GM19035 (cell line): Measurements from ENCODE around the gene SEC22A.
"Not testable (repeated sequence)": the region's sequence is repeated elsewhere in the genome, so short reads cannot be mapped to it uniquely, and the experiment has no call there.

Experiments used
- ATAC-seq: cut with Tn5 transposase; IDR thresholded peaks from one replicate; pipeline ENCODE4 v1.9.1; 2021; ENCODE audit not compliant: unreplicated experiment

Gene SEC22A

GRCh38 chr3:123169930-123170329, 31.8 kb upstream of the SEC22A start:
- no peak for ATAC-seq

DNA sequence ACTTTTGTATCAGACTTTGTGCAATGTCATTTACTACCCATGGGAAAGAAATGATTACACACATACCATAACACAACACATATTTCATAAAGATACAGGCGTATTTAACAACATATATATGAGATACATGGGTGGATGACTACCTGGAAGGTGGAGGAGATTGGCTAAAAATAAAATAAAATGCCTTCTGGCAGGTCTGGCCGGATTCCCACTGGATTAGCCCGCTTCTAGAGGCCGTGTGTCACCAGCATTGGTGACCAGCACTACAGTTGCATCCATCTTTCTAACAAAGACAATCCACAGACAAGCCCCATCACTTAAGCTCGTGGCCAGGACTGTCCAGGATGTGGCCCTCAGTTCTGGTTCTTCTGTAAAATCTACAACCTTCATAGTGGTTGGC, 21.0 kb upstream of the SEC22A start:
- ATAC-seq = no peak

DNA sequence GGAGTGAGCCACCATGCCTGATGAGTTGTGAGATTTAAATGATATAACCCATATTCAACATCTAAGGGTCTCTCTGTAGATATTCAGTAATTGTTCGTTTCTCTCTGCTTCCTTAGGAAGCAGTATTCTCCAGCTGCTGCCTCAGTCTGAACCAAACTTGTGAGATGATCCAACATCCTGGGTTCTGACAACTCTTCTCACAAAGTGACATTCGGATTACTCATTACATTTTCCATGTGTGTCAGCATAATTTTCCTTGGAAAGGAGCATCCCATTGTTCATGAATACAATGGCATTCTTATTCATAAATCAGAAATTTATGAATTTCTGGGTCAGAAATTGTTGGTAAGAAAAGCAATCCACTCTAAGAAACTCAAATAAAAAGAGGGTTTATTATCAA, 15.0 kb upstream of the SEC22A start:
- no peak for ATAC-seq

DNA sequence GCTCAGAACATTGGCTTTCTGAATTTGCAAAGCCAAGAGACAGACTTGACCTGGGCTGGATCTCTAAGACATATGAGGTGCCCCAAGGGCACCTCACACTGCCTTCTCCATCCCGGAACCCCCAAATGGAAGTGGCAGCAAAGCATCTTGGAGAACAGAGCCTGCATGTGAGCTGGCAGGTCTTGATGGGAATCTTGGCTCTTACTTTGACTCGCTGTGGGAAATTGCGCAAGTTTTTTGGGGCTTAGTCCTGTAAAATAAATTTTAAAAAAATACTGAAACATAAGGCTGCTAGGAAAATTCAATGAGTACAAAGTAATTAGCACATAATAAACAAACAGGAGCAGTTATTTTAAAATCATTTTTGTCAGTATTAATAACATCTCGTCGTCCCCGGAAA, 13.7 kb upstream of the SEC22A start:
- ATAC-seq = no peak

- no peak for ATAC-seq
These were observed 8.2 kb upstream of the SEC22A start for GRCh38 chr3:123193448-123194101.

- ATAC-seq = no peak
These were observed 7.2 kb upstream of the SEC22A start for GRCh38 chr3:123194552-123194951.

DNA sequence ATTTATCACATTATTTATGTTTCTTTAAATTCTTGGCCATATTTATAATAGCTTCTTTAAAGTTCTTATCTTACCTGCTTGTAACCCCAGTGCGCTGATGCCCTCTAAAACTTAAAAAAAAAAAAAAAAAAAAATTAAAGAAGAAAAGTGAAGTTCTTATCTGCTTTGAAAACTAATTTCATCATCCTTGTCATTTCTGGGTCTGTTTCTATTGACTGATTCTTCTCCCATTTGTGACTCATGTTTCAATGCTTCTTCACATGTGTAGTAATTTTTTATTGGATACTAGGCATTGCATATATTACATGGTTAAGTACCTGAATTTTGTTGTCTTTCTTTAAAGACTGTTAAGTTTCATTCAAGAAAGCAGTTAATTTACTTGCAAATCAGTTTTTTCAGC, 3.4 kb upstream of the SEC22A start:
- ATAC-seq = no peak

DNA sequence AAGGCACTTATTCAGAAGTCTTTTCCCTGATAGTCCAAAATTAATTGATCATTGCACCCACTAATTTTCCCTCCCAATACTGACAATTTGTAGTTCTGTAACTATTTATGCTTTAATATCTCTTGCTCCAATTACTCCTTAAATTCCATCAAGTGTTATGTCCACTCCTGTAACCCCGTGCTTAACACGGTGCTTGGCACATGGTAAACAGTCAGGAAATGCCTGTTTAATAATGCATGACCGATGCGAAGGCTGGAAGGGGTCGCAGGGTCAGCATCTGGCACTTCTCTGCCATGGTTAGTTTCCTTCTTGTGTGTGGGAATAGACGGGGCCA, 553 bp upstream of the SEC22A start:
- ATAC-seq = no peak

DNA sequence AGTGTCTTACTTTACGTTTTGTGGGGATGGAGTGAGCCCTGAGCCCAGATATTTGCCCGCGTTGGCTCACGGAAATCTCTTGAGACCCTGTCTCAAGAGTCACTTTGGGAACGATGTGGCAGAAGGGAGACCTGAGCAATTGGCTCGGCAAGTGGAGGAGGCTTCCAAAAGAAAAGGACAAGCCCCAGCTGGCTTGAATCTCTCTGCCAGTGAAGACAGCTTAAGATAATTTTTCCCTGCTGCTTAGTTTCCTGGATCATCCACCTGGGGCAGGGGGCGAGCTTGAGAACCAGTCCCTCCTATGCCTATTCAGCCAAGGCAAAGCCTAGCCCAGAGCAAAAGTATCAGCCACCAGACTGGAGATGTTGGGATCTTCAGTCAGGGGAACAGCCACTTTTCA, 708 bp downstream of the SEC22A start:
- no peak for ATAC-seq

DNA sequence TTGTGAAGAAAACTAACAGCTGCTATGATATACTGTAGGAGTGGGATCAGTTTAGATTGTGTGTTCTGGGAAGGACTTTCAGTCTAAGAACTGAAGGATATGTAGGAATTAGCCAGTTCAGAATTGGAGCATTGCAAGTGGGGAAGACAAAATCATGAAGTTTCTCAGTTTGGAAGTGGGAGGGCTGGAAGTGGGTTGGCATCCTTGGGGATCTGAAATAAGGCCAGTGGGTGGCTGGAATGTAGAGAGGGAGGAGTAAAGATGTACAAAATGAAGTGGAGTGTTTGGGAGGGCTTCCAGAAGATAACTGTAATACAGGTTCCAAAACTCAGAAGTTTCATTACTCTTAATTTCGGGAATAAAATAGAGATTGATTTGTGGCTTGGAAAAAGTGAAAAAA, 17.2 kb downstream of the SEC22A start:
- ATAC-seq = no peak

DNA sequence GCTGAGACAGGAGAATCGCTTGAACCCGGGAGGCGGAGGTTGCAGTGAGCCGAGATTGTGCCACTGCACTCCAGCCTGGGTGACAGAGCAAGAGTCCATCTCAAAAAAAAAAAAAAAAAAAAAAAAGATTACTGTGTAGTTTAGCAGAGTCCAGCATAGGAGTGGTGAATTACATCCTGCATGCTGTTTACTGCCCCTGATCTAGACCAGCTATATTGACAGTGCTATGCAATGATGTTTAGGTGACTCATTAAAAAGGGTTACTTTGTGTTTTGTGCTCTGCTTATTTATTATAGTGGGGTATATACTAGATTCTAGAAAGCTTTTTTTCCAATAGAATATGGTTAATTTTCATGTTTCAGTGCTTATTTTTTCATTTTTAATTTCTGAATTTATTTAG, 19.6 kb downstream of the SEC22A start:
- not testable (repeated sequence) for ATAC-seq

GRCh38 chr3:123225016-123225415, 23.3 kb downstream of the SEC22A start:
- no peak for ATAC-seq

- no peak for ATAC-seq
These were observed 24.8 kb downstream of the SEC22A start for GRCh38 chr3:123226549-123226948.

DNA sequence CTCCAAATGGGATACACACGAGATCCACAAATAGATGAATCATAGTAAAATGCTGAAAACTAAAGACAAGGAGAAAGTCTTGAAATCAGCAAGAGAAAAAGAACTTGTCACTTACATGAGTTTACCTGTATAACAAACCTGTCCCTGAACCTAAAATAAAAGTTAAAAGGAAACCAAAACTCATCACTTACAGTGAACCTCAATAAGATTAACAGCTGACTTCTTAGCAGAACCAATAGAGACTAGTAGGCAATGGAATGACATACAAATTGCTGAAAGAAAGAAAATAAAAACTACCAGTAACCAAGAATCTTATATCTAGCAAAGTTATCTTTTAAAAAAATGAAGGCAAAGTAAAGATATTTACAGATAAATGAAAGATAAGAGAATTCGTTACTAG, 27.4 kb downstream of the SEC22A start:
- no peak for ATAC-seq

- no peak for ATAC-seq
These were observed 35.2 kb downstream of the SEC22A start for GRCh38 chr3:123236902-123237301.

DNA sequence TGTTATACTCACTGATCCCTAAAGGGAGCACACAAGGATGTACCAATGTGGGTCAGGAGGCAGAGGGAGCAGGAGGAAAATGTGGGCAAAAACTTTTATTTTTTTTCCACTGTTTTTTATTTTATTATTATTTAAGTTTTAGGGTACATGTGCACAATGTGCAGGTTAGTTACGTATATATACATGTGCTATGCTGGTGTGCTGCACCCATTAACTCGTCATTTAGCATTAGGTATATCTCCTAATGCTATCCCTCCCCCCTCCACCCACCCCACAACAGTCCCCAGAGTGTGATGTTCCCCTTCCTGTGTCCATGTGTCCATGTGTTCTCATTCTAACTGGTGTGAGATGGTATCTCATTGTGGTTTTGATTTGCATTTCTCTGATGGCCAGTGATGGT, 37.4 kb downstream of the SEC22A start:
- not testable (repeated sequence) for ATAC-seq

- no peak for ATAC-seq
These were observed 38.0 kb downstream of the SEC22A start for GRCh38 chr3:123239756-123240155.

DNA sequence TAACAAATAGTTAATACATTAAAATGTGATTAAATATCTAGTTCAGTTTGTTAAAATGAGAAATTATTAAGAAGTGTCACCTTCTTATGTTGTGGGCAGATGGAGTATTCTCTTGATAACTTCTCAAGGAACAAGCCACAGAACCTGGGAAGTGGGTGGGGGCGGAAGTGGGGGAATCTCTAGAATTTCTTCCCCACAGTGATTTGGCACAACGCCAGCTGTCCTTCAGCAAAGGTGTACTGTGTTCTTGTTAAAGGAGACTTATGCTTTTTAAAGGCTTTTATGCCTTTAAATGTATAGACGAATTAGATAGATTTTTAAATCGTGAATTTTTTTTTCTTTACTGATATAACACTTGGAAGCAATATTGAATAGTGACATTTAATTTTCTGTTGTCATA, 42.4 kb downstream of the SEC22A start:
- ATAC-seq = no peak

DNA sequence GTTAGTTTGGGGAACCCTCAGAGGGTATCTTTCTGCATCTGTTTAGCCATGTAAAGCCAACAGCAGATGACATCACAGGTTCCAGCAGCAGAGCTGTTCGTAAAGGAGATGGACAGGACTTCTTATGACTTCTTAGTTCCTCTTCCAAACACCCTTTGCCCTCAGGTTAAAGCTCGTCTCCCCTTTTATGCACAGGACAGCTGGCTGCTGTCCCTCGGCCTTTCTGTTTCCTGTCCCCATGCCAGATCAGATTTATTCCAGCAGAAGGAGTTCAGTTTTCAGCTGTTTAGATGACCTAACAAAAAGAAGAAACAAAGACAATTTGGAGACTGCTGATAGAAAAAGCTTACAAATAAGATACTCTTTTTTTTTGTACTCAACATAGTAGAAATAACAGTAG, 45.1 kb downstream of the SEC22A start:
- ATAC-seq = no peak

- ATAC-seq = no peak
These were observed 54.5 kb downstream of the SEC22A start for GRCh38 chr3:123256256-123256655.

GRCh38 chr3:123258359-123258758, 56.6 kb downstream of the SEC22A start:
- ATAC-seq = no peak

GRCh38 chr3:123258811-123259420, 57.2 kb downstream of the SEC22A start:
- ATAC-seq = no peak

DNA sequence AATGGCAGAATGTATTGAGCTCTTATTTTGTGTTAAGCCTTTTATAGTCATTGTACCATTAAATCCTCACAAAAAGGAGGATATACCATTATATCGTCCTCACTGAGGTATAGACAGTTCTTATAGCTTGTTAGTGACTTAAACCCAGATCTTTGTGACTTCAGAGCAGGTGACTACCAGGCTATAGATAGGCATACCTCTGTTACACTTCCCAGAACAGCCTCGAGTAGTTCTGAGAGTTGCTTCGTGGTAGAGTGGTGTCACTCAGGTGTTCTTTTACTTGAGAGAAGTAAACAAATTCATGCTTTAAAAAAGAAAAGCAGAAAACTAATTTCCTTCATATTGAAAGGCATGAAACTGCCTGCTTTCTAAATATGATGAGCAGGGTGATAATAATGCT, 59.9 kb downstream of the SEC22A start:
- ATAC-seq = no peak
